GM19395 (cell line): ENCODE measurements around the gene MRPL55.

Experiments
- ATAC-seq: cut with Tn5 transposase; IDR thresholded peaks from one replicate; pipeline ENCODE4 v1.9.1; 2021; ENCODE audit warnings: mild to moderate bottlenecking, moderate library complexity; ENCODE audit not compliant: unreplicated experiment

MRPL55 gene

GRCh38 chr1:228109073-228109961 is at the start of gene MRPL55:
Gene MRPL55 (minus strand): TSS chr1:228109299. CDS start chr1:228108260, 1,039 bp downstream.
- peak; percentile 90 for ATAC-seq

- no peak for ATAC-seq
Measured at GRCh38 chr1:228158151-228159007, 49.3 kb upstream of the MRPL55 start.

GRCh38 chr1:228157729-228158126 is 48.6 kb upstream of the MRPL55 start:
- no peak for ATAC-seq

- ATAC-seq = no peak
Measured at GRCh38 chr1:228156941-228157728, 48.0 kb upstream of the MRPL55 start.

GRCh38 chr1:228156515-228156881 is 47.4 kb upstream of the MRPL55 start:
- no peak for ATAC-seq

GRCh38 chr1:228155596-228156514 is 46.8 kb upstream of the MRPL55 start:
- ATAC-seq = no peak

GRCh38 chr1:228154670-228155571 is 45.8 kb upstream of the MRPL55 start:
- ATAC-seq = no peak

- no peak for ATAC-seq
Measured at GRCh38 chr1:228154021-228154669, 45.0 kb upstream of the MRPL55 start.

- no peak for ATAC-seq
Measured at GRCh38 chr1:228152918-228153258, 43.8 kb upstream of the MRPL55 start.

GRCh38 chr1:228152097-228152917 is 43.2 kb upstream of the MRPL55 start:
- ATAC-seq = no peak

- ATAC-seq = no peak
Measured at GRCh38 chr1:228151180-228151925, 42.3 kb upstream of the MRPL55 start.

- ATAC-seq = no peak
Measured at GRCh38 chr1:228150461-228151179, 41.5 kb upstream of the MRPL55 start.

- no peak for ATAC-seq
Measured at GRCh38 chr1:228150120-228150460, 41.0 kb upstream of the MRPL55 start.

- no peak for ATAC-seq
Measured at GRCh38 chr1:228149406-228150119, 40.5 kb upstream of the MRPL55 start, which contains the start of gene GJC2. Gene GJC2 (plus strand): TSS chr1:228149930. CDS start chr1:228157759, 7,829 bp downstream.

GRCh38 chr1:228148935-228149405 is 39.9 kb upstream of the MRPL55 start:
- no peak for ATAC-seq
